ENCODE data around the gene AQP6. TPM values are rescaled to one million over a fixed set of nuclear protein-coding genes. Genes with fewer than 3 reads are reported as not detected.

Gene AQP6
- total RNA-seq, 4 donors from 2014 or later: 1.9 TPM; not detected in 3

- TF ChIP-seq, protein P1, sequence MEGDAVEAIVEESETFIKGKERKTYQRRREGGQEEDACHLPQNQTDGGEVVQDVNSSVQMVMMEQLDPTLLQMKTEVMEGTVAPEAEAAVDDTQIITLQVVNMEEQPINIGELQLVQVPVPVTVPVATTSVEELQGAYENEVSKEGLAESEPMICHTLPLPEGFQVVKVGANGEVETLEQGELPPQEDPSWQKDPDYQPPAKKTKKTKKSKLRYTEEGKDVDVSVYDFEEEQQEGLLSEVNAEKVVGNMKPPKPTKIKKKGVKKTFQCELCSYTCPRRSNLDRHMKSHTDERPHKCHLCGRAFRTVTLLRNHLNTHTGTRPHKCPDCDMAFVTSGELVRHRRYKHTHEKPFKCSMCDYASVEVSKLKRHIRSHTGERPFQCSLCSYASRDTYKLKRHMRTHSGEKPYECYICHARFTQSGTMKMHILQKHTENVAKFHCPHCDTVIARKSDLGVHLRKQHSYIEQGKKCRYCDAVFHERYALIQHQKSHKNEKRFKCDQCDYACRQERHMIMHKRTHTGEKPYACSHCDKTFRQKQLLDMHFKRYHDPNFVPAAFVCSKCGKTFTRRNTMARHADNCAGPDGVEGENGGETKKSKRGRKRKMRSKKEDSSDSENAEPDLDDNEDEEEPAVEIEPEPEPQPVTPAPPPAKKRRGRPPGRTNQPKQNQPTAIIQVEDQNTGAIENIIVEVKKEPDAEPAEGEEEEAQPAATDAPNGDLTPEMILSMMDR (IDR thresholded peaks at IDR 0.05; ENCODE audit: low read depth): no peak
Measured at GRCh38 chr12:49949866-49950265, 22.9 kb upstream of the AQP6 start.

- TF ChIP-seq, protein P1 (IDR thresholded peaks at IDR 0.05; ENCODE audit: low read depth): no peak
Measured at GRCh38 chr12:49950273-49951251, 22.2 kb upstream of the AQP6 start, which contains the start of gene AQP2. Gene AQP2, plus strand, starts transcription at chr12:49950737. Its CDS starts 94 bp downstream, at chr12:49950831.

DNA sequence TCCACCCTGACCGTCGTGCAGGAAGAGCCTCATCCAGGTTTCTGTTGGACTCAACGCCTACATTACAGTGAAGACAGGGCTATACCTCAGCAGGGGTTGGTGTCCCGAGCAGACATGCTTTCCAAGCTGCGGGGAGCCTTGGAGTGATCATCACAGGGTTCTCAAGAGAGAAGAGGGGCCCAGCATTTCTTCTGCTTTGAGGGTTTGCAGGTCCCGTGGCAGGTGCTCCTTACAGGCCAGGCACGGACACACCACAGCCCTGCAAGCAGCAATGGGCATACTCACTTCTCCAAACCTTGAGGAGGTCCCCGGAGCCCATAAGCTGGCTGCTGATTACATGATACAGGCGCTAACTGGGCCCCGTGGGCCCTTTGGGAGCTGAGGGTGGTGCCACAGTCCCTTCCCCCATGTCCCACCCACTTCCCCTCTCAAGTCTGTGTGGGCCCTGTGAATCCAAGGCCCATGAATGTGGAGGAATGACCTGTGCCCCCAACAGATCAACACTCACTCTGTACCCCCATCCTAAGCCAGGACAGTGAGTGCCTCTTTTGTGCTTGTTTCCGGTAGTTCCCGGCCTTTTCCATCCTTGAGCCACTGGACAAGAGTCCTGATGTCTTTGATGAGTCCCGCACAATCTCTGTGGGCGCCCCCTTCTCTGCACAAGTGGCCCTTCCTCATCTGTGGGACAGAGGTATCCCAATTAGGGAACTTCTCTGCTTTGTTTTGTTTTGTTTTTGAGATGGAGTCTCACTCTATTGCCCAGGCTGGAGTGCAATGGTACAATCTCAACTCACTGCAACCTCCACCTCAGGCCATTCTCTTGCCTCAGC lies 21.1 kb upstream of the AQP6 start:
- TF ChIP-seq, protein P1 (IDR thresholded peaks at IDR 0.05; ENCODE audit: low read depth): no peak

DNA sequence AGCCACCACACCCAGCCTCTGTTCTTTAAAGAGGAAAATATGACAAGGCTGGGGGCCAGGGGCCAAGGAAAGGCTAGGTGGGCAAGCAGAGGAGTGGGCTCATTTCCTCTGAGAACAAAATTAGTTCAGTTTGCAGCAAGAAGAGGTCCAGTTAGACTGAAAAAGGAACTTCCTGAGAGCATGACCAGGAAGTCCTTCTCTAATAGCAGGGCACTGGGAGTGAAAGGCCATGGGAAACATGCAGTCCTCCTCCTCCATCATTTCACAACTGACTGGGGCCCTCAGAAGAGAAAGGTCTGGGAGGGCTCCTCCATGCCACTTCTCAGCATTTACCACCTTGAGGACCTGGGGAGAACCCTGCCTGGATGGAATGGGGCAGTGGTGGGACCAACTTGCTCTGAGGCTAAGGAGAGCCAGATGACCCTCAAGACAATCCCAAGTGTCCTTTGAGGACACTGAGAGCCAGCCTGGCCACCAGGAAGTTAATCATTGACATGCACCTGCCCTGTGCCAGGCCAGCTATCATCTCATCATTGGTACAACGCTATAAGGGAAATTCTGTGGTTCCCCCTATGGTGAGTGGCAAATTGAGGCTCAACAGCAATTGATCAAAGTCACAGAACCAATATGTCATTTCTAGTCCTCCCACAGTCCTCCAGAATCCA lies 20.2 kb upstream of the AQP6 start:
- TF ChIP-seq, protein P1 (IDR thresholded peaks at IDR 0.05; ENCODE audit: low read depth): no peak

- TF ChIP-seq, protein P1 (IDR thresholded peaks at IDR 0.05; ENCODE audit: low read depth): no peak
Measured at GRCh38 chr12:49953151-49953550, 19.6 kb upstream of the AQP6 start.

- TF ChIP-seq, protein P1 (IDR thresholded peaks at IDR 0.05; ENCODE audit: low read depth): no peak
Measured at GRCh38 chr12:49953961-49954846, 18.5 kb upstream of the AQP6 start.
